PFSK-1 (cell line): ENCODE results near the gene RANBP3.

ENCODE experiments used
- POLR2AphosphoS5 ChIP-seq: IDR thresholded peaks from 2 replicates; pipeline ENCODE4 v1.6.1; 2012; ENCODE audit warnings: low read depth, mild to moderate bottlenecking, control low read depth, low read length, moderate library complexity
- SIN3A ChIP-seq: IDR thresholded peaks from 2 replicates; pipeline ENCODE4 v1.6.1; 2012; ENCODE audit warnings: mild to moderate bottlenecking, low read length, moderate library complexity, borderline replicate concordance; ENCODE audit not compliant: insufficient read depth

DNA sequence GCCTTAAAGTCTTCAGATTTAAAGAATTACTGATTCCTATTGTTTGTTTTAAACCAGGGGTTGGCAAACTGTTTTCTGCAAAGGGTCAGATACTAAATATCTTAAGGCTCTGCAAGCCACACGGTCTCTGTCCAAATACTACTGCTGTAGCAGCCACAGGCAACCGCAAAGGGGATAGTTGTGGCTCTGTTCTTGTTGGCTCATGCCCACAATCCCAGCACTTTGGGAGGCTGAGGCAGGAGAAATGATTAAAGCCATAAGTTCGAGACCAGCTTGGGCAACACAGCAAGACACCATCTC is 22.4 kb downstream of the RANBP3 start:
- TF ChIP-seq POLR2AphosphoS5 (no peak), SIN3A (no peak)
